Measurements from ENCODE around the gene PTPN5.

PTPN5 gene

GRCh38 chr11:18778468-18778867, 13.1 kb downstream of the PTPN5 start:
- no peak for ATAC-seq
- TF ChIP-seq PPARA (CRISPR knock-in tag; IDR thresholded peaks at IDR 0.05; ENCODE audit: borderline replicate concordance) = no peak
- TF ChIP-seq TCF4 (CRISPR knock-in tag; IDR thresholded peaks at IDR 0.05; ENCODE audit: borderline replicate concordance) = no peak
- no peak for TF ChIP-seq GLIS3 (CRISPR knock-in tag; IDR thresholded peaks at IDR 0.05)
- TF ChIP-seq SNAI2 (CRISPR knock-in tag; IDR thresholded peaks at IDR 0.05) = no peak
- TF ChIP-seq RARB (CRISPR knock-in tag; IDR thresholded peaks at IDR 0.05) = no peak
- TF ChIP-seq ZFP3 (CRISPR knock-in tag; IDR thresholded peaks at IDR 0.05) = no peak
- no peak for TF ChIP-seq TSHZ2 (CRISPR knock-in tag; IDR thresholded peaks at IDR 0.05)
- TF ChIP-seq OSR1 (CRISPR knock-in tag; IDR thresholded peaks at IDR 0.05) = no peak
- no peak for TF ChIP-seq POU6F1 (CRISPR knock-in tag; IDR thresholded peaks at IDR 0.05; ENCODE audit: borderline replicate concordance, low read depth)
- TF ChIP-seq ZC3H10 (CRISPR knock-in tag; IDR thresholded peaks at IDR 0.05) = no peak
- TF ChIP-seq, protein P1, sequence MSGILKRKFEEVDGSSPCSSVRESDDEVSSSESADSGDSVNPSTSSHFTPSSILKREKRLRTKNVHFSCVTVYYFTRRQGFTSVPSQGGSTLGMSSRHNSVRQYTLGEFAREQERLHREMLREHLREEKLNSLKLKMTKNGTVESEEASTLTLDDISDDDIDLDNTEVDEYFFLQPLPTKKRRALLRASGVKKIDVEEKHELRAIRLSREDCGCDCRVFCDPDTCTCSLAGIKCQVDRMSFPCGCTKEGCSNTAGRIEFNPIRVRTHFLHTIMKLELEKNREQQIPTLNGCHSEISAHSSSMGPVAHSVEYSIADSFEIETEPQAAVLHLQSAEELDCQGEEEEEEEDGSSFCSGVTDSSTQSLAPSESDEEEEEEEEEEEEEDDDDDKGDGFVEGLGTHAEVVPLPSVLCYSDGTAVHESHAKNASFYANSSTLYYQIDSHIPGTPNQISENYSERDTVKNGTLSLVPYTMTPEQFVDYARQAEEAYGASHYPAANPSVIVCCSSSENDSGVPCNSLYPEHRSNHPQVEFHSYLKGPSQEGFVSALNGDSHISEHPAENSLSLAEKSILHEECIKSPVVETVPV (CRISPR knock-in tag; IDR thresholded peaks at IDR 0.05) = no peak
- no peak for TF ChIP-seq ISL1 (CRISPR knock-in tag; IDR thresholded peaks at IDR 0.05)
- TF ChIP-seq ZNF565 (CRISPR knock-in tag; conservative IDR thresholded peaks at IDR 0.05; ENCODE audit: low read depth) = no peak
- no peak for TF ChIP-seq ARNTL (CRISPR knock-in tag; IDR thresholded peaks at IDR 0.05; ENCODE audit: borderline replicate concordance, low read depth)
- no peak for TF ChIP-seq CSDC2 (CRISPR knock-in tag; IDR thresholded peaks at IDR 0.05)
- no peak for TF ChIP-seq ZNF70 (CRISPR knock-in tag; IDR thresholded peaks at IDR 0.05)
- TF ChIP-seq ZNF8 (CRISPR knock-in tag; IDR thresholded peaks at IDR 0.05) = no peak
- TF ChIP-seq BACH2 (CRISPR knock-in tag; IDR thresholded peaks at IDR 0.05; ENCODE audit: borderline replicate concordance) = no peak

DNA sequence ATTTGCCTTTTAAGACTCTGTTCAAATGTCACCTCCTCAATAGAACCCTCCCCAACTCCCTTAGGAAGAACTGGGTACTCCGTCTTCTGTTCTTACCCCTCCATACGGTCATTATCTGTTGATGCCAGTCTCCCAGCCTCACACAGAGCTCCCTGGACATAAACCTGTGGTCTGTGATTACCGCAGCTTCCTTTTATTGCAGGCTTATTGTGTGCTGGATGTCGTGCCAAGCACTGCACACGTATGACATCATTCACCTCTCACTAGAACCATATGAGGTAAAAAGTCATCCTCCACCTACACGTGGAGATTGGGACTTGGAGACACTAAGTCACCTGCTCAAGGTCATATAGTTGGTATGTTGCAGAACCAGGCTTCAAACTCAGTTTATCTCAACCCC, 15.3 kb downstream of the PTPN5 start:
- no peak for TF ChIP-seq SNAI2 (CRISPR knock-in tag; IDR thresholded peaks at IDR 0.05)
- no peak for TF ChIP-seq ZNF565 (CRISPR knock-in tag; conservative IDR thresholded peaks at IDR 0.05; ENCODE audit: low read depth)
- TF ChIP-seq ZNF8 (CRISPR knock-in tag; IDR thresholded peaks at IDR 0.05) = no peak
- TF ChIP-seq OSR1 (CRISPR knock-in tag; IDR thresholded peaks at IDR 0.05) = no peak
- TF ChIP-seq TOX (CRISPR knock-in tag; IDR thresholded peaks at IDR 0.05; ENCODE audit: borderline replicate concordance) = no peak
- TF ChIP-seq PPARA (CRISPR knock-in tag; IDR thresholded peaks at IDR 0.05; ENCODE audit: borderline replicate concordance) = no peak
- no peak for TF ChIP-seq ZFP30 (CRISPR knock-in tag; IDR thresholded peaks at IDR 0.05)
- TF ChIP-seq RARB (CRISPR knock-in tag; IDR thresholded peaks at IDR 0.05) = no peak
- TF ChIP-seq CSDC2 (CRISPR knock-in tag; IDR thresholded peaks at IDR 0.05) = no peak
- TF ChIP-seq ARNTL (CRISPR knock-in tag; IDR thresholded peaks at IDR 0.05; ENCODE audit: borderline replicate concordance, low read depth) = no peak
- TF ChIP-seq ZC3H10 (CRISPR knock-in tag; IDR thresholded peaks at IDR 0.05) = no peak
- TF ChIP-seq BACH2 (CRISPR knock-in tag; IDR thresholded peaks at IDR 0.05; ENCODE audit: borderline replicate concordance) = no peak

DNA sequence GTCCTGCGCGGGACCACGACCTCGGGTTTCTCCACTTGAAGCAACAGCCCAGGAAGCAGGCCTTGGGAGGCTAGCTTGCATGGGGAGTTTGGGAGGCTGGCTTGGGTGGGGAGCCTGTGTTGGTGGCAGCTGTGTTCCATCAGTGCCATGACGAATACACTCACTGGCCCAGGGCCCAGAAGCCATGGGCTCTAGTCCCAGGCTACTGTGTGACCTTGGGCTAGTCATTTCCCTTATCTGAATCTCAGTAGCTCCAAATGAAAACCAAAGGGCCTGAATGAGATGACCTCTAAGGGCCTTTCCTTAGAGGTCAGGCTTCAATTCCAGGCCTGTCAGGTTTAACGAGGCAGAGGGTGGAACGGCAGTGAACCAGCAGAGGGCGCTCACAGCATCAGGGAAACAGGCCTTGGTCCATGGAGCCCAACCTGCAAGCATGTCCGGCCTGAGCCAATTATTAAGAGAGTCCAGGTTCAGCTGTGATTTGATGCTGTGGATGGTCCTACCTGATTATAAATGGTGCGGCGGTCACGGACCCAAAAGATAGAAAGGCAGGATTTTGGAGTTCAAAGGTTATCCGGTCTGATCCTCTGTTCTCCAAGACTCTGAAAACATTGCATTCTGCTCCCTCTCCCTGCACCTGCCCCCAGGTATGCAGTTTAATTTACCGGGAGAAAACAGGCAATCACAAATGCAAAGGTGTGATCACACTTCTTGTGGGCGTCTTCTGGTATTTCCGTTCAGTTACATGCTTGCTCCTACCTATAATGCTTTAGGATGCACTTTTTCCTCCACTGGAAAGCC, 15.9 kb downstream of the PTPN5 start:
- ATAC-seq = peak; percentile 92
- TF ChIP-seq GLIS3 (CRISPR knock-in tag; IDR thresholded peaks at IDR 0.05) = no peak

More for the DNA sequence above, 15.3 kb downstream of the PTPN5 start:
- ATAC-seq = no peak

GRCh38 chr11:18774801-18775200, 16.8 kb downstream of the PTPN5 start:
- TF ChIP-seq OSR1 (CRISPR knock-in tag; IDR thresholded peaks at IDR 0.05) = no peak
- TF ChIP-seq GLIS3 (CRISPR knock-in tag; IDR thresholded peaks at IDR 0.05) = no peak
- TF ChIP-seq ZNF70 (CRISPR knock-in tag; IDR thresholded peaks at IDR 0.05) = no peak
- ATAC-seq = no peak

GRCh38 chr11:18773681-18774080, 17.9 kb downstream of the PTPN5 start:
- no peak for ATAC-seq
- TF ChIP-seq SNAI2 (CRISPR knock-in tag; IDR thresholded peaks at IDR 0.05) (no peak), ZNF565 (CRISPR knock-in tag; conservative IDR thresholded peaks at IDR 0.05; ENCODE audit: low read depth) (no peak), GLIS3 (CRISPR knock-in tag; IDR thresholded peaks at IDR 0.05) (no peak), TSHZ2 (CRISPR knock-in tag; IDR thresholded peaks at IDR 0.05) (no peak), ESRRG (CRISPR knock-in tag; IDR thresholded peaks at IDR 0.05) (no peak), PATZ1 (CRISPR knock-in tag; IDR thresholded peaks at IDR 0.05; ENCODE audit: borderline replicate concordance) (no peak), CSDC2 (CRISPR knock-in tag; IDR thresholded peaks at IDR 0.05) (no peak), BACH2 (CRISPR knock-in tag; IDR thresholded peaks at IDR 0.05; ENCODE audit: borderline replicate concordance) (no peak), ZFP3 (CRISPR knock-in tag; IDR thresholded peaks at IDR 0.05) (no peak), PPARA (CRISPR knock-in tag; IDR thresholded peaks at IDR 0.05; ENCODE audit: borderline replicate concordance) (no peak)

All from SK-N-SH treated with all-trans-retinoic acid at 6 μM for 48 hours (cell line).